ENCODE results near the gene USP2. TPM values are rescaled to one million over a fixed set of nuclear protein-coding genes. Genes with fewer than 3 reads are reported as not detected.

The USP2 gene, protein sequence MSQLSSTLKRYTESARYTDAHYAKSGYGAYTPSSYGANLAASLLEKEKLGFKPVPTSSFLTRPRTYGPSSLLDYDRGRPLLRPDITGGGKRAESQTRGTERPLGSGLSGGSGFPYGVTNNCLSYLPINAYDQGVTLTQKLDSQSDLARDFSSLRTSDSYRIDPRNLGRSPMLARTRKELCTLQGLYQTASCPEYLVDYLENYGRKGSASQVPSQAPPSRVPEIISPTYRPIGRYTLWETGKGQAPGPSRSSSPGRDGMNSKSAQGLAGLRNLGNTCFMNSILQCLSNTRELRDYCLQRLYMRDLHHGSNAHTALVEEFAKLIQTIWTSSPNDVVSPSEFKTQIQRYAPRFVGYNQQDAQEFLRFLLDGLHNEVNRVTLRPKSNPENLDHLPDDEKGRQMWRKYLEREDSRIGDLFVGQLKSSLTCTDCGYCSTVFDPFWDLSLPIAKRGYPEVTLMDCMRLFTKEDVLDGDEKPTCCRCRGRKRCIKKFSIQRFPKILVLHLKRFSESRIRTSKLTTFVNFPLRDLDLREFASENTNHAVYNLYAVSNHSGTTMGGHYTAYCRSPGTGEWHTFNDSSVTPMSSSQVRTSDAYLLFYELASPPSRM
- total RNA-seq (2022; extraction: Qiagen RNA extraction; ENCODE audit: low read depth) = 0.32 to 0.58 TPM (median 0.38 TPM) in 5 replicates

DNA sequence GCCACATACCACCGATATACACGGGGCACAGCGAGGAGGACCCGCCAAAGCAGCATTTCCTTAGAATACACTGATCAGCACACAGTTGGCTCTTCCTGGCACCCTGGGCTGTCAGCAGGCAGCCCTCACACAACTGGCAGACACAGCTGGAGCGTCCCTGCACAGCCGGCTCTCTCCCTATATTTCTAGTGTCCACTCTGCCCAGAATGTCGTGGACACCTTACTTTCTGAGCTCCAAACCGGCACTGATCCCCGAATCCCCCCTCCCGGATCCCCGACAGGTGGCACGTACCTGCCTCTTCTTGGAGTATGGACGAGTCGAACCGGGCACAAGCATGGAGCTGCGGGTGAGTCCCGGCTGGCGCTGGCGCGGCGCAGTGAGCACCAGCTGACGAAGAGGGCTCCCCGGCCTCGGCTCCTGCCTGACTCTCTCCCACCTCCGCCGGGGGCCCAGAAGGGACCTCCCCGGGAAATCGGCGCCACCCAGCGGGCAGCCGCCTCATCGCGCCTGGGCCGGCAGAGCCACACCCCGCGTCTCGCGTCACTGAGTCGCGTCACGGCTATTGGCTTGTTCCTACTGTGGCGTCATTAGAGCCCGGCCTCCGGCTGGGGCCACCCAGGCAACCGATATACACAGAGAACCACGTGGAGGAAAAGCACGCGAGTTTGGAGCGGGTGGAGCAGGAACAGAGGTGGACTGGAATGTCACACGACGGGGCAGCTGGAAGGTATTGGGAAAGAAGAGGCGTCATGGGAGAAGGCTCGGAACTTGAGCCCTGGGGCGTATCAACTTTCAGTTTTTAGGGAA lies at the start of gene USP2:
Gene USP2, minus strand, starts transcription at position 510 of the 808 bp plus-strand sequence. CDS start 8,210 bp downstream, outside the sequence.

DNA sequence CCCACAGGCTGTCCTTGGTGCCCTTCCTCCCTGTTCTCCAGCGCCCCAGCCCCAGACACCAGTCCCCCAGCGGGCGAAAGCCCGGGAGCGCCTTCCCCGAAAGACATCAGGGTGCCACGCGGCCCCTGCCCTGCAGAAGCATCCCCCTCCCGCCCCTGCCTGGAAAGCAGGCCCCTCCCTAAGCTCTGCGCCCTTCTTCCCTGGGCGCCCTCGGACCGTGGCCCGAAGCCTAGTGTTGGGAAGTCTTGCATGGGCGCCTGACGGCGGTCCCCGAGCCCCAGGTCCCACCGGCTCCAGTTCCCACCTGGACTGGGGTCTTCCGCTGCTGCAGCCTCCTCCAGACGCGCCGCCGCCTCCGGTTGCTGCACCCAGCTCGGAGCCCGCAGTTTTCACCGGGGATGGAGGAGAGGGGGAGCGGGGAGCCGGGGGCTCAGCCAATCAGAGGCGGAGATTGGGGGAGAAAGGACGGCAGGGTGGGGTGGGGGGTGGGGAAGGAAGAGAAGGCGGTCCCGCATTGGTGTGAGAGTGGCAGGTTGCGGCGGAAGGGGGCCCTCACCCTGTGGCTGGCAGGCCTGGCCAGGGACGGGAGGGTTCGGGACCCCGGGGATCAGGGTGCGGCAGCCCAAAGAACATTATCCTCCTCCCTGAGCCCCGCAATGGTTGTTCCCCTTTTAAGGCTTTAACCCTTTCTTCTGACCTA lies 41.5 kb upstream of the USP2 start, which contains the start of gene THY1:
Gene THY1, minus strand, starts transcription at position 364 of the 700 bp plus-strand sequence. CDS start 2,267 bp downstream, outside the sequence.

DNA sequence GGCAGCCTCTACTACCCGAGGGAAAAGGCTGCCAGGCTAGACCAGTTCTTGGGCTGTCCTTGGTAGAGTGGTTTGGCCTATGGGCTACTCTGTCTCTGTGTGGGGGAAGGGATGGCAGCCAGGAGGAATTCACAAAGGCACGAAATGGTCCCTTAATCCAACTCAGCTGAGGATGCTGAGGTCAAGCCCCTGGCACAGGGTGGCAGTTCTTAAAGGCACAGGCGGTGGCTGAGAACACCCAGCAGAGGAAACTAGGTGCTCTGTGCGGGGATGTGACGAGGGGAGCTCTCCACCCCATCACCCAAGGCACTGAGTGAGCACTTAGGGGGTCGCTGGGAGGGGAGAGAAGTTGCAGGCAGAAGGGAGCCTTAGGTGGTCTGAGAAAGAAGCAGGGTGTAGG lies 34.9 kb downstream of the USP2 start, which contains the start of gene MFRP:
Gene MFRP, minus strand, starts transcription at position 101 of the 400 bp plus-strand sequence. CDS start 192 bp downstream, outside the sequence.

DNA sequence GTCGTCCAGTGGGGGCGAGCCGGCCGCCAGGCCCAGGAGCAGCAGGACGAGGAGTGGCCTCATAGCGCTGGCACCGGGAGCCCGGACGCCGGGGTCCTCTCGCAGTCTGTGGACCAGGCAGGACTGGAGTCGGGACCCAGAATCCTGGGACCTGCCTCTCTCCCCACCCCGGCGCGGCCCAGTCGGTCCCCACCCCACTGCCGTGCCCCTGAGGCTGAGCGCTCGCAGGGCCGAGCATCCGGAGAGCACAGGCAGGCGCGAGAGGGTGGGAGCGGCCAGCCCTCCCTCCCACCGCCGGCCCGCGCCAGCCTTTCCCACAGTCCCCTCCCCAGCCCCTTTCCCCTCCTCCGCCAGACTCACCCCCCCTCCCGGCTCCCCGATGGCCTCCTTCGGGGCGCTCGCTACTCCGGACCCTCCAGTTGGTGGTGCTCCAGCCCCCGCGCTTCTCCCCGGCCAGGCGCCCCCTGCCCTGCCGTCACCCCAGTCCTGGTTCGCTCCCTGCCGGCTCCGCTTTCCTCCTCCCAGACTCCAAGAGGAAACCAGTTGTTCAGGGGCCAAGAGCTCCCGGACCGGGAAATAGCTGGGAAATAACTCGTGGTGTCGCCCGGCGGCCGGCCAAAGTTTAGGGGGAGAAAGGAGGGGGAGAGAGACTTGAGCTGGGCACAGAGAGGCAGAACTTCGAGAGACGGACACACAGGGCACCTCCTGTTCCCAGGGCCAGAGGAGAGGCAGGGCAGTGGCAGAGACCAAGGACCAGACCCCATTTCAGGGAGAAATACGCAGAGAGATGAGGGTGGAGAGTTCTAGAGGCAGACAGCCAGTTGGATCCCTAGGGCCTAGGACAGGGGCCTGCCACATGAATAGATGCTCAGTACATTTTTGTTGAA lies 40.9 kb downstream of the USP2 start, which contains the start of gene C1QTNF5:
Gene C1QTNF5, minus strand, starts transcription at position 549 of the 887 bp plus-strand sequence. Its CDS starts 486 bp downstream, at position 63.

DNA sequence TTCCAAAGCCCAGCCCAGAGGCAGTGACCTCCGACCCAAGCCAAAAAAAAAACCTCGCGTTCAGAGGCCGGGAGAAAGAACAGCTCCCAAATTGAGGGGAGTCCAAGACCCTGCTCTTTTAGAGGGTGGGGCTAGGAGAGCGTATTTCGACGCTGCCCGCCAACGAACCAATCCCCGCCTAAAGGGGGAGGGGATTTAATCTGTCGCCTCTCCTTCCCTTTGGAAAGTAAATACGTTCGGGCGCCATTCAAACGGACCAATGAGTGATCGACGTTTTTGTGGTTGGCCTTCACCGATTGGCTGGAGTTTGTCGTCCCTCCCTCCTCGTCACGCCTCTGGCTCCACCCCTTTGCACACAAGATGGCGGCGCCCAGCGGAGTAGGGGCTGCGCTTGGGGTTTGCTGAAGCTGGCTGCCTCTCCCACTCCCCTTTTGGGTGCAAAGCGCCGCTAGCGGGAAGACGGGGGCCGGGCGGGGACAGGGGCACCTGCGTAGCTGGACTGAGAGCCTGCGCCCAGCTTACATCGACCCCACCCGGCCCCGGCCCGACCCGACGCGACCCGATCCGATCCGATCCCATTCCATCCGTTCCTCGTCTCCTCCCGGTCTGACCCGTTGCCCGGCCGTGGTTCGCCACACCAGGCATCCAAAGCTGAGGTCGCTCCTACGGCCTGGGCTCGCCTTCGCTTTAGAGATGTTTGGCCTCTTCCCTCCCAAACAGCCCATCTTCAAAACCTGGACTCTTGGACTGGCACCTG lies 47.1 kb downstream of the USP2 start, which contains the start of gene RNF26:
Gene RNF26, plus strand, starts transcription at position 354 of the 757 bp plus-strand sequence. CDS start 596 bp downstream, outside the sequence.

DNA sequence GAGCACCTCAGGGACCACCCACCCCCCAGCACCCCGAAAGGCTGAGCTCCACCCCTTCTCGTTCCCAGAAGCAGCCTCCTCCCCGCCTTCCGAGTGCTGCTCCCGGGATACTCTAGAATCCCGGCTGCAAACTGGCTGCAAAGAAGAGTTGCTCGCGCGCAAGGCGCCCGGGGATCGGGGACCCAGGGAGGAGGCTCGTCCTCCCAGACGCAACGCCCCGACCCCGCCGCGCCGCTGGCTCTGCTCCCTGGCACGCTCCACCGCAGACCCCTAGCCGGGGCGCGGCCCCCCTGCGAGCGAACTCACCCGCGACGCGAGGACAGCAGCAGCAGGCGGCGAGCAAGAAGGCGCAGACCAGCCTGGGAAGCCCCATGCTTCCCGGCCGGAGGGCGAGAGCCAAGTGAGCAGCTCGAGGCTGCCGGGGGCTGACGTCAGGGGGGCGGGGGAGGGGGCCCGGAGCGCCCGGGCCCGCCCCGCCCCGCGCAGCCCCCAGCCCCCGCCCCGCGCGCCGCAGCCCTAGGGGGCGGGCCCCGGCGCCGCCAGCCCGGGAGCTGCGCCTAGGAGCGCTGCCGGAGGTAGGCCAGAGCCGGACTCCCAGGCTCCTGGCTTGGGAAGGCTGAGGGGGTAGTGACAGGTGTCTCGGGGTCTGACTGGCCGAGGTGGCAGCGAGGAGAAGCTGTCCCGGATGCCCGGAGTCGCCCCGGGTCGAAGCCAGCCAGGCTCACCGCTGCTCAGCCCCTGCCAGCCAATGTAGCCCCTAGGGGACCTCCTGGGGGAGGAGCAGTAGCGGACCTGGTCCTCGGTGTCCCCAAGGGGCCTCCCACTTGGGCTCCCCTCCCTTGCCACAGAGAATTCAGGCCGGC lies 64.5 kb downstream of the USP2 start, which contains the start of gene MCAM:
Gene MCAM, minus strand, starts transcription at position 402 of the 863 bp plus-strand sequence. Its CDS starts 29 bp downstream, at position 373.

Other genes with a start within 250 kb of the USP2 start
- 0.19 to 0.36 TPM (median 0.25 TPM) in 5 replicates for gene ABCG4, start 232.6 kb downstream of the USP2 start, total RNA-seq (2022; extraction: Qiagen RNA extraction; ENCODE audit: low read depth)
- 9.3 to 11.7 TPM (median 11.5 TPM) in 5 replicates for gene NLRX1, start 213.0 kb downstream of the USP2 start, total RNA-seq (2022; extraction: Qiagen RNA extraction; ENCODE audit: low read depth)
- gene NHERF4, start 196.2 kb downstream of the USP2 start, total RNA-seq (2022; extraction: Qiagen RNA extraction; ENCODE audit: low read depth) = 0.07 to 0.25 TPM (median 0.17 TPM) in 3 of 5 replicates, not detected in the others
- 7.8 to 11.6 TPM (median 10.8 TPM) in 5 replicates for gene CBL, start 175.4 kb downstream of the USP2 start, total RNA-seq (2022; extraction: Qiagen RNA extraction; ENCODE audit: low read depth)
- gene MCAM, start 64.6 kb downstream of the USP2 start, total RNA-seq (2022; extraction: Qiagen RNA extraction; ENCODE audit: low read depth) = 10.4 to 13.7 TPM (median 11.8 TPM) in 5 replicates
- 32.7 to 44.8 TPM (median 36.3 TPM) in 5 replicates for gene RNF26, start 47.2 kb downstream of the USP2 start, total RNA-seq (2022; extraction: Qiagen RNA extraction; ENCODE audit: low read depth)
- not detected in 5 replicates for gene C1QTNF5, start 40.8 kb downstream of the USP2 start, total RNA-seq (2022; extraction: Qiagen RNA extraction; ENCODE audit: low read depth)
- gene MFRP, start 35.0 kb downstream of the USP2 start, total RNA-seq (2022; extraction: Qiagen RNA extraction; ENCODE audit: low read depth) = not detected in 5 replicates
- 10.4 to 20.1 TPM (median 12.8 TPM) in 5 replicates for gene THY1, start 41.5 kb upstream of the USP2 start, total RNA-seq (2022; extraction: Qiagen RNA extraction; ENCODE audit: low read depth)

Data from A549 treated with DMSO at 1 μM for 4 hours (cell line).